ENCODE data around the gene FARP2. TPM values are rescaled to one million over a fixed set of nuclear protein-coding genes. Genes with fewer than 3 reads are reported as not detected.

FARP2 gene
- total RNA-seq, 4 donors from 2014 or later: 63.3 to 86.4 (median 66.0) TPM

- no peak for DNase-seq (ENCODE audit: low spot score in 2 of 2)
Observed at GRCh38 chr2:241506793-241507429, 150.8 kb downstream of the FARP2 start.

GRCh38 chr2:241507430-241508239, 151.6 kb downstream of the FARP2 start:
- intact Hi-C loops (cut with DNase I; ENCODE audit: low total_unique reads): loop anchor here (10.0 kb wide), 1 partner anchor 377 kb away; no protein-coding TSS in a partner anchor
- TF ChIP-seq CTCF (IDR thresholded peaks at IDR 0.05) (no peak), POLR2A (IDR thresholded peaks at IDR 0.05) (no peak)
- 1 to 2% methylated on average over 38 to 43 of the region's 67 CpGs for WGBS, 2 donors
- no peak for DNase-seq (ENCODE audit: low spot score in 2 of 2)
- H3K4me3 ChIP-seq (ENCODE audit: low read depth, poor library complexity, severe bottlenecking): peak overlapping the region; percentile 89

More at GRCh38 chr2:241506793-241507429, 150.8 kb downstream of the FARP2 start:
- WGBS, 2 donors: 29 to 35% methylated on average over 16 to 19 of the region's 19 CpGs
- H3K4me3 ChIP-seq (ENCODE audit: low read depth, poor library complexity, severe bottlenecking): peak overlapping the region; percentile 89
- intact Hi-C loops (cut with DNase I; ENCODE audit: low total_unique reads): loop anchor here (10.0 kb wide), 1 partner anchor 378 kb away; no protein-coding TSS in a partner anchor
- TF ChIP-seq CTCF (IDR thresholded peaks at IDR 0.05): no peak
- TF ChIP-seq POLR2A (IDR thresholded peaks at IDR 0.05): no peak

GRCh38 chr2:241508240-241509154, 152.4 kb downstream of the FARP2 start, which contains the start of gene STK25:
Gene STK25, minus strand, starts transcription at chr2:241508584. Its CDS starts 549 bp downstream, at chr2:241508035.
- TF ChIP-seq CTCF (IDR thresholded peaks at IDR 0.05) (no peak), POLR2A (IDR thresholded peaks at IDR 0.05) (no peak)
- peak within 1 kb of the TSS; percentile 89 for H3K4me3 ChIP-seq (ENCODE audit: low read depth, poor library complexity, severe bottlenecking)
- 0 to 1% methylated on average over 8 to 80 of the region's 122 CpGs for WGBS, 2 donors
- intact Hi-C loops (cut with DNase I; ENCODE audit: low total_unique reads): loop anchor here (10.0 kb wide), 1 partner anchor 376 kb away; no protein-coding TSS in a partner anchor
- DNase-seq (ENCODE audit: low spot score in 2 of 2): peak; percentile 97 to 99

- DNase-seq (ENCODE audit: low spot score in 2 of 2): no peak
- intact Hi-C loops (cut with DNase I; ENCODE audit: low total_unique reads): loop anchor here (10.0 kb wide), 1 partner anchor 376 kb away; no protein-coding TSS in a partner anchor
- WGBS, 2 donors: 16 to 22% methylated on average over 17 of the region's 24 CpGs
- TF ChIP-seq POLR2A (IDR thresholded peaks at IDR 0.05) (no peak), CTCF (IDR thresholded peaks at IDR 0.05) (no peak)
- H3K4me3 ChIP-seq (ENCODE audit: low read depth, poor library complexity, severe bottlenecking): peak overlapping the region; percentile 38
Observed at GRCh38 chr2:241509155-241509784, 153.2 kb downstream of the FARP2 start.

Data from lower leg skin (tissue), 4 donors.